Neural cell (in vitro differentiated cells): Measurements from ENCODE around the gene LDLRAD3.

Experiments
- EZH2 ChIP-seq: fragments of 200-600, 300-800 bp; shearing (Covaris generic), sonication (generic); IDR thresholded peaks from 2 replicates; pipeline ENCODE4 v1.6.1; 2014; ENCODE audit warnings: antibody characterized with exemption, low read length, borderline replicate concordance, mild to moderate bottlenecking; ENCODE audit not compliant: insufficient read depth, poor library complexity, severe bottlenecking
- MXI1 ChIP-seq: fragments of 450-650 bp; conservative IDR thresholded peaks from 2 replicates; pipeline ENCODE4 v1.6.1; 2014; ENCODE audit warnings: antibody characterized with exemption, mild to moderate bottlenecking; ENCODE audit not compliant: poor library complexity, severe bottlenecking
- POLR2AphosphoS5 ChIP-seq: IDR thresholded peaks from 2 replicates; pipeline ENCODE4 v1.6.1; 2012
- RAD21 ChIP-seq: fragments of 450-650 bp; conservative IDR thresholded peaks from 2 replicates; pipeline ENCODE4 v1.6.1; 2014; ENCODE audit warnings: antibody characterized with exemption, mild to moderate bottlenecking, moderate library complexity
- REST ChIP-seq: IDR thresholded peaks from 2 replicates; pipeline ENCODE4 v1.6.1; 2012; ENCODE audit warnings: borderline replicate concordance
- TF ChIP-seq, protein P1 (sequence below): fragments of 450-650 bp; IDR thresholded peaks from 2 replicates; pipeline ENCODE4 v1.5.1; 2014; ENCODE audit warnings: antibody characterized with exemption, mild to moderate bottlenecking, moderate library complexity; ENCODE audit not compliant: poor library complexity, severe bottlenecking

DNA sequence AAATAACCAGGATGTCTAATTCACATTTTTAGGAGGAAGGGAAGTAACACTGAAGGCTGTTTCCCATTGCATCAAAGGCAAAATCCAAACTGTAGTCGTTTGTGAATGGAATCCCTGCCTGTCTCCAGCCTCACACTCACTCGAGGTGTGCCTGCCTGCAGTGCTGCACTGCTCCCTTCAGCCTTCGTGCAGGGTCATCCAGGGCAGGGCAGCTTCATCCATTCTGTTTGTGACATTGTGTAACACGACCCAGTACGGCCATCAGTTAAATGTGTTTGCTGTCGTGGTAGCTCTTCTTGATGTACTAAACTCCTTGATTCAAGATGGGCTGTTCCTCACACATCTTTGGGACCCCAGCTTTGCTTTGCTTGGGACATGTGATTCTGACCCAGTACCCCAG is 34.3 kb downstream of the LDLRAD3 start:
- TF ChIP-seq, protein P1, sequence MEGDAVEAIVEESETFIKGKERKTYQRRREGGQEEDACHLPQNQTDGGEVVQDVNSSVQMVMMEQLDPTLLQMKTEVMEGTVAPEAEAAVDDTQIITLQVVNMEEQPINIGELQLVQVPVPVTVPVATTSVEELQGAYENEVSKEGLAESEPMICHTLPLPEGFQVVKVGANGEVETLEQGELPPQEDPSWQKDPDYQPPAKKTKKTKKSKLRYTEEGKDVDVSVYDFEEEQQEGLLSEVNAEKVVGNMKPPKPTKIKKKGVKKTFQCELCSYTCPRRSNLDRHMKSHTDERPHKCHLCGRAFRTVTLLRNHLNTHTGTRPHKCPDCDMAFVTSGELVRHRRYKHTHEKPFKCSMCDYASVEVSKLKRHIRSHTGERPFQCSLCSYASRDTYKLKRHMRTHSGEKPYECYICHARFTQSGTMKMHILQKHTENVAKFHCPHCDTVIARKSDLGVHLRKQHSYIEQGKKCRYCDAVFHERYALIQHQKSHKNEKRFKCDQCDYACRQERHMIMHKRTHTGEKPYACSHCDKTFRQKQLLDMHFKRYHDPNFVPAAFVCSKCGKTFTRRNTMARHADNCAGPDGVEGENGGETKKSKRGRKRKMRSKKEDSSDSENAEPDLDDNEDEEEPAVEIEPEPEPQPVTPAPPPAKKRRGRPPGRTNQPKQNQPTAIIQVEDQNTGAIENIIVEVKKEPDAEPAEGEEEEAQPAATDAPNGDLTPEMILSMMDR: no peak
- no peak for TF ChIP-seq REST
- no peak for TF ChIP-seq RAD21
- TF ChIP-seq MXI1: no peak
- TF ChIP-seq POLR2AphosphoS5: no peak
- no peak for TF ChIP-seq EZH2
